PFSK-1 (cell line): ENCODE results near the gene CSF2.

ENCODE experiments used
- FOXP2 ChIP-seq: optimal IDR thresholded peaks from 2 replicates; pipeline ENCODE3; 2011; ENCODE audit warnings: borderline replicate concordance, control low read depth, inconsistent platforms; ENCODE audit not compliant: insufficient read depth; ENCODE audit errors: extremely low read length, extremely low read depth
- POLR2AphosphoS5 ChIP-seq: IDR thresholded peaks from 2 replicates; pipeline ENCODE4 v1.6.1; 2012; ENCODE audit warnings: low read depth, mild to moderate bottlenecking, control low read depth, low read length, moderate library complexity
- REST ChIP-seq, 2 experiments: IDR thresholded peaks; 2 replicates each; pipeline versions ENCODE4 v1.6.1 to v1.8.0; 2011 to 2012; ENCODE audit warnings: low read depth in 2 of 2, low read length in 2 of 2, control low read depth in 1 of 2, inconsistent platforms in 1 of 2, mild to moderate bottlenecking in 1 of 2, moderate library complexity in 1 of 2; ENCODE audit not compliant: insufficient read depth in 1 of 2
- SIN3A ChIP-seq: IDR thresholded peaks from 2 replicates; pipeline ENCODE4 v1.6.1; 2012; ENCODE audit warnings: mild to moderate bottlenecking, low read length, moderate library complexity, borderline replicate concordance; ENCODE audit not compliant: insufficient read depth
- TAF1 ChIP-seq: IDR thresholded peaks from 2 replicates; pipeline ENCODE4 v1.6.1; 2012; ENCODE audit warnings: low read length, control low read depth, borderline replicate concordance; ENCODE audit not compliant: insufficient read depth

CSF2 gene

DNA sequence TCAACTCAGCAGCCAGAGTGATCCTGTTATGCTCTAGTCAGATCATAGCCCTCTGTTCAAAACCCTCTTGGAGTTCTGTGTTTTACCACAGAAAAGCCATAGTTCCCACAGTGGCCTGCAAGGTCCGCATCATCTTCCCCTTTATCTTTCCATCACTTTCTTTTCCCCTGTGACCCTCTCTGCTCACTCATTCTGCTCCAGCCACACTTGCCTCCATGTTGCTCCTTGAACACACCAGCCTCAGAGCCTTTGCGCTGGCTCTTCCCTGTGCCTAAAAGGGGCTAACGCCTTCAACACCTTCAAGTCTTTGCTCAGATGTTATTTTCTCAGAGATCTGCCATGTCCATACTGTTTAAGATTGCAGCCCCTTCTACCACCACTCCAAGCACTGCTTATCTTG lies 26.3 kb downstream of the CSF2 start:
- no peak for TF ChIP-seq FOXP2
- TF ChIP-seq REST (IDR thresholded peaks at IDR 0.05; ENCODE audit: insufficient read depth in 1 of 2, low read depth in 2 of 2, low read length in 2 of 2): no peak
- TF ChIP-seq SIN3A: no peak

DNA sequence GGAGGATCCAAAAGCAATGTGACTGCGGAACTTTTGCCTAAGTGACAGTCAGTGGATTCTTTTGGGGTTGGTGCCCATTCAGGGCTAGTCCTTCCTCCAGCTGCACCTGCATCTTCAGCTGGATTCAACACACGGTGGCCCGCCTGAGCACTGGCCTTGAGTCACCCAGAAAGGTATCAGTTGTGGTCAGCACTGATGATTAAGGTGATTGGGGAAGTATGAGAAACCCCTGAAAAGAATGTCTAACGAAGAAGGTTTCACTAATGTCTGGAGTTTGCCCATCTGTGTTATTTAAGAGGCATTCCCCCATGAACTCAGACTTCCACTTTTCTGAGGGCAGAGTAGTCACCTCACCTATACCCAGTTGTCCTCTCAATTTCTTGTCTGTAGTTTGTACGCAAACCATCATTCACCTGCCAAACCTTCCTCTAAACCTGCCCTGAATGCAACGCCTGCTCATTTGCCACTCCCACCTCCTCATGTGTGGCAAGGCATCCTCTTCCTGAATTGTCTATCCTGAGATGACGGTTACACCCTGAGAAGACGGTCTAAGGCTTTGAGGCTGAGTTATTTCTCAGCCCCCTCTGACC lies 27.2 kb downstream of the CSF2 start:
- no peak for TF ChIP-seq TAF1
- no peak for TF ChIP-seq FOXP2
- TF ChIP-seq REST (IDR thresholded peaks at IDR 0.05; ENCODE audit: insufficient read depth in 1 of 2, low read depth in 2 of 2, low read length in 2 of 2): no peak
- TF ChIP-seq SIN3A: no peak
- TF ChIP-seq POLR2AphosphoS5: no peak

- no peak for TF ChIP-seq REST (IDR thresholded peaks at IDR 0.05; ENCODE audit: insufficient read depth in 1 of 2, low read depth in 2 of 2, low read length in 2 of 2)
- TF ChIP-seq TAF1: no peak
- TF ChIP-seq FOXP2: no peak
- TF ChIP-seq SIN3A: no peak
- TF ChIP-seq POLR2AphosphoS5: no peak
Observed at GRCh38 chr5:132101385-132101880, 27.8 kb downstream of the CSF2 start.

DNA sequence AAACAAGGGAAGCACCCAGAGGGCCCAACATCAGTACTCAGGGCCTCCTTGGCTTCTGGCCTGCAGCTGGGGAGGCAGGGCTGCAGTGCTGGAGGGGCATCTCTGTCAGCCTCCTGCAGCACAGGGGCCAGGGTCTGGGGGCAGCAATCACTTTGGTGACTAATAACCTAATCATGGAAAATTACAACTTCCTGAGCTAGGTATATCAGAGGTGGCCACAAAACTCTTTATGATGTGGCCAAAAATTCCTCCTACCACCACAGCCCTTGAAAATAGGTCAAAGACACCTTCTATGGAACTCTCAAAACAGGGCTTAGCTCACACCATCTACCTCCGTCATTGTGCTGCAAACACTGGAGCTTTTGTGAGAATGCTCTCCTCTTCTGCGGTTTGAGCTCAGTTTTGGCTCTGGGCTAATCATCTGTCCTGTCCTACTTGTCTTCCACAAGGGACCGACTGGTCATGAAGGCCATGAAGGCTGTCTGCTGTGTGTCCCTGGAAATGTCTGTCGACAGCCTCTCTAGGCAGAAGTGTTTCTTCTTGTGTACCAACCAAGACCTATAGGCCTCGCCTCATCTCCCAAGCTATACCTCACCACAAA lies 28.6 kb downstream of the CSF2 start:
- TF ChIP-seq FOXP2 (no peak), POLR2AphosphoS5 (no peak), REST (IDR thresholded peaks at IDR 0.05; ENCODE audit: insufficient read depth in 1 of 2, low read depth in 2 of 2, low read length in 2 of 2) (no peak), SIN3A (no peak), TAF1 (no peak)
